ENCODE measurements around the gene PEF1. TPM values are rescaled to one million over a fixed set of nuclear protein-coding genes. Genes with fewer than 3 reads are reported as not detected.

Gene PEF1
- total RNA-seq, 1 donor from 2014 or later = 70.9 TPM

DNA sequence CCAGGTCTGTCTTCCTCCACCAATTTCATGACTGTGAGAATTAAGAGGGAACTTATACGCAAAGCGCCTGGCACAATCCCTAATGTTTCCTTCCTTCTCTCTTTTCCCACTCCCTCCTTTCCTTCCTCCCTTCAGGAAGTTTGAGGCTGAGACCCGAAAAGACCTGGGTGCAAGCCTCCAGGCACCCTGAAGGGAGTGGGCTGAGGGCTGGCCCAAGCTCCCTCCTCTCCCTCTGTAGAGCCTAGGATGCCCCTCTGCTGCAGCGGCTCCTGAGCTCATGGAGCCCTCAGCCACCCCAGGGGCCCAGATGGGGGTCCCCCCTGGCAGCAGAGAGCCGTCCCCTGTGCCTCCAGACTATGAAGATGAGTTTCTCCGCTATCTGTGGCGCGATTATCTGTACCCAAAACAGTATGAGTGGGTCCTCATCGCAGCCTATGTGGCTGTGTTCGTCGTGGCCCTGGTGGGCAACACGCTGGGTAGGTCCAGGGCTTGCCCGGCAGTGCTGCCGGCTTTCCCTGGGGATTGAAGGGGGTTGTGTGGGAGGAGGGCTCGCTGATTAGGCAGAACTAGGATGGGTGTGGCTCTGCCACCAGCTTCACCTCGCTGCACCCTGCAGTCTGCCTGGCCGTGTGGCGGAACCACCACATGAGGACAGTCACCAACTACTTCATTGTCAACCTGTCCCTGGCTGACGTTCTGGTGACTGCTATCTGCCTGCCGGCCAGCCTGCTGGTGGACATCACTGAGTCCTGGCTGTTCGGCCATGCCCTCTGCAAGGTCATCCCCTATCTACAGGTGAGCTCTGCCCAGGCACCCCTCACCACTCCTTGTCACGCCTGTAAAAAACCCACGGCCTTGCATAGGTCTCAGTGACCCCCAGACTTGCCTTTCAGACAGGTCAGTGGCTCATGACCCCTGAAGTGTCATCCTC lies 25.5 kb downstream of the PEF1 start:
- no peak for TF ChIP-seq CTCF (IDR thresholded peaks at IDR 0.05; ENCODE audit: unreplicated experiment)
- no peaks in the 10 kb centered on the region for H3K9me3 Mint-ChIP-seq (ENCODE audit: unreplicated experiment)
- H3K4me1 Mint-ChIP-seq (ENCODE audit: unreplicated experiment) = peaks cover 17% of the 10 kb centered on the region
- no peak overlapping the region for H3K27ac Mint-ChIP-seq (ENCODE audit: unreplicated experiment)
- H3K4me3 Mint-ChIP-seq (ENCODE audit: unreplicated experiment) = peak overlapping the region; percentile 23
- H3K36me3 Mint-ChIP-seq (ENCODE audit: low read depth, unreplicated experiment) = peaks cover 5% of the 10 kb centered on the region
- DNase-seq (ENCODE audit: low spot score) = no peak
- H3K27me3 Mint-ChIP-seq (ENCODE audit: unreplicated experiment) = peaks cover 12% of the 10 kb centered on the region

GRCh38 chr1:31617916-31618746 lies 26.5 kb downstream of the PEF1 start:
- H3K9me3 Mint-ChIP-seq (ENCODE audit: unreplicated experiment) = no peaks in the 10 kb centered on the region
- H3K27me3 Mint-ChIP-seq (ENCODE audit: unreplicated experiment) = peaks cover 9% of the 10 kb centered on the region
- peaks cover 5% of the 10 kb centered on the region for H3K36me3 Mint-ChIP-seq (ENCODE audit: low read depth, unreplicated experiment)
- peak; percentile 79 for TF ChIP-seq CTCF (IDR thresholded peaks at IDR 0.05; ENCODE audit: unreplicated experiment)
- peak overlapping the region; percentile 71 for H3K4me3 Mint-ChIP-seq (ENCODE audit: unreplicated experiment)
- DNase-seq (ENCODE audit: low spot score) = peak; percentile 79
- no peak overlapping the region for H3K27ac Mint-ChIP-seq (ENCODE audit: unreplicated experiment)
- H3K4me1 Mint-ChIP-seq (ENCODE audit: unreplicated experiment) = peaks cover 21% of the 10 kb centered on the region

DNA sequence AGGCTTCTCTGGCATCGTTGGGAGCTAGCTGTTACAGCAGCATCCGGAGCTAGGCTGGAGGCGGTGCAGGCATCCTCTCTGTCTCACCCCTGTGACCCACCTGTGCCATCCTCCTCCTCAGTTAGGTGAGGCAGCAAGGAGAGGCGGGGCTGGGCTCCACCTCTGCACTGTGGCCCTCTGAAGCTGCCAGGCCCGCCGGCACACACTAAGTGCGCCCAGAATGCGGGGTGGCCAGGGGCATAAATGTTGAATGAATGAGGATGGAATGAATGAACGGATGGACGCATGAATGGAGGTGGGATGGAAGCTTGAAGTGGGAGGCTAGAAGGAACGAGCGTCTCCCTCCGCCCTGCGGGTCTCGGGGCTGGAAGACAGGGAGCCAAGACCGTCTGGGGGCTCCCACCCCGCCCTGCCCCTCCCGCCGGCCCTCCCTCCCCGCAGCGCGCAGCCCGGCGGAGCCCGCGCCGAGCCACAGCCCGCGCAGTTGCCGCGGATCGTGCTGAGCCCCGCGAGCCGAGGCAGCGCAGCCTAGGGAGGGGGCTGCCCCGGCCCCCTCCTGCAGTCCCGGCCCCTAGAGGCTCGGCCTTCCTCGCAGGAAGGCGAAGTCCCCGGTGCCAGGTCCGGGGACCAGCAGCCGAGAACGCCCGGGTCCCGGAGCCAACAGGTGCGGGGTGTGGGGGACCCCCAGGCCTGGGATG lies 27.3 kb downstream of the PEF1 start, which contains the start of gene HCRTR1:
Gene HCRTR1, plus strand, starts transcription at position 472 of the 698 bp plus-strand sequence. CDS start 1,504 bp downstream, outside the sequence.
- H3K27ac Mint-ChIP-seq (ENCODE audit: unreplicated experiment) = no peak within 1 kb of the TSS
- no peak for TF ChIP-seq CTCF (IDR thresholded peaks at IDR 0.05; ENCODE audit: unreplicated experiment)
- peak within 1 kb of the TSS; percentile 90 for H3K4me3 Mint-ChIP-seq (ENCODE audit: unreplicated experiment)
- H3K27me3 Mint-ChIP-seq (ENCODE audit: unreplicated experiment) = peaks cover 13% of the 10 kb centered on the region
- no peaks in the 10 kb centered on the region for H3K9me3 Mint-ChIP-seq (ENCODE audit: unreplicated experiment)
- H3K4me1 Mint-ChIP-seq (ENCODE audit: unreplicated experiment) = peaks cover 27% of the 10 kb centered on the region
- H3K36me3 Mint-ChIP-seq (ENCODE audit: low read depth, unreplicated experiment) = peaks cover 5% of the 10 kb centered on the region
- DNase-seq (ENCODE audit: low spot score) = no peak

DNA sequence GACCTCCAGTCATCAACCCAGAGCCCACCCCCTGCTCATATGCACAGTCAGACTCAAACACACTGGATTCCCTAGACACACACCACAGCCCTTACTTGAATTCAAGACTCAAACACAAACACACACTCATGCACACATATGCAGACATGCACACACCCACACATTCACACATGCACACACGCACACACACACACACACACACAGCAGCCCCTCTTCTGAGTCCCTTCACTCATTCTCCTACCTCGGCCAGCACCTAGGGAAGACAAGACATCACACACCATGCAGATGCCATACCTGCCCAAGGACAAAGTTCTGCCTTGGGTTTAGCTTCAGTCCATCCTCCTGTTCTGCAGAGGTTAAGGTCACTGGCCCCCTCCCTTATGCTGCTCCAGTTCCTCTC lies 28.7 kb downstream of the PEF1 start:
- Mint-ChIP-seq H3K4me3 (ENCODE audit: unreplicated experiment) (peak overlapping the region; percentile 40), H3K27me3 (ENCODE audit: unreplicated experiment) (peaks cover 13% of the 10 kb centered on the region), H3K36me3 (ENCODE audit: low read depth, unreplicated experiment) (peaks cover 5% of the 10 kb centered on the region)

More for the DNA sequence above, 28.7 kb downstream of the PEF1 start:
- TF ChIP-seq CTCF (IDR thresholded peaks at IDR 0.05; ENCODE audit: unreplicated experiment) = no peak
- H3K27ac Mint-ChIP-seq (ENCODE audit: unreplicated experiment) = no peak overlapping the region
- peaks cover 27% of the 10 kb centered on the region for H3K4me1 Mint-ChIP-seq (ENCODE audit: unreplicated experiment)
- no peak for DNase-seq (ENCODE audit: low spot score)
- H3K9me3 Mint-ChIP-seq (ENCODE audit: unreplicated experiment) = no peaks in the 10 kb centered on the region

All from endothelial cell (in vitro differentiated cells).